ENCODE results near the gene B3GALT4. TPM values are rescaled to one million over a fixed set of nuclear protein-coding genes. Genes with fewer than 3 reads are reported as not detected.

B3GALT4 gene
- total RNA-seq, 1 donor from 2014 or later: 2.8 TPM

GRCh38 chr6:33249732-33250630 is 26.9 kb upstream of the B3GALT4 start:
- H3K36me3 Mint-ChIP-seq (ENCODE audit: low read depth): peaks cover 7% of the 10 kb centered on the region
- peaks cover 4% of the 10 kb centered on the region for H3K27me3 Mint-ChIP-seq (ENCODE audit: low read depth)
- H3K9me3 Mint-ChIP-seq: no peaks in the 10 kb centered on the region
- peak overlapping the region; percentile 86 for H3K27ac Mint-ChIP-seq (ENCODE audit: unreplicated experiment)
- TF ChIP-seq CTCF (conservative IDR thresholded peaks at IDR 0.05): no peak
- DNase-seq (ENCODE audit: low read depth, low spot score): no peak
- H3K4me3 Mint-ChIP-seq: peak overlapping the region; percentile 87
- peaks cover 34% of the 10 kb centered on the region for H3K4me1 Mint-ChIP-seq

- H3K27ac Mint-ChIP-seq (ENCODE audit: unreplicated experiment): no peak overlapping the region
- DNase-seq (ENCODE audit: low read depth, low spot score): no peak
- peaks cover 4% of the 10 kb centered on the region for H3K27me3 Mint-ChIP-seq (ENCODE audit: low read depth)
- H3K36me3 Mint-ChIP-seq (ENCODE audit: low read depth): peaks cover 8% of the 10 kb centered on the region
- no peak for TF ChIP-seq CTCF (conservative IDR thresholded peaks at IDR 0.05)
- H3K4me3 Mint-ChIP-seq: peak overlapping the region; percentile 87
- no peaks in the 10 kb centered on the region for H3K9me3 Mint-ChIP-seq
- peaks cover 34% of the 10 kb centered on the region for H3K4me1 Mint-ChIP-seq
These were observed 26.2 kb upstream of the B3GALT4 start for GRCh38 chr6:33250731-33251130.

- H3K36me3 Mint-ChIP-seq (ENCODE audit: low read depth): peaks cover 10% of the 10 kb centered on the region
- no peaks in the 10 kb centered on the region for H3K9me3 Mint-ChIP-seq
- H3K4me3 Mint-ChIP-seq: peak overlapping the region; percentile 65
- no peak overlapping the region for H3K27ac Mint-ChIP-seq (ENCODE audit: unreplicated experiment)
- peaks cover 3% of the 10 kb centered on the region for H3K27me3 Mint-ChIP-seq (ENCODE audit: low read depth)
- DNase-seq (ENCODE audit: low read depth, low spot score): no peak
- peaks cover 34% of the 10 kb centered on the region for H3K4me1 Mint-ChIP-seq
- no peak for TF ChIP-seq CTCF (conservative IDR thresholded peaks at IDR 0.05)
These were observed 25.4 kb upstream of the B3GALT4 start for GRCh38 chr6:33251395-33252012.

- H3K36me3 Mint-ChIP-seq (ENCODE audit: low read depth): peaks cover 10% of the 10 kb centered on the region
- H3K27me3 Mint-ChIP-seq (ENCODE audit: low read depth): no peaks in the 10 kb centered on the region
- peaks cover 34% of the 10 kb centered on the region for H3K4me1 Mint-ChIP-seq
- no peak for DNase-seq (ENCODE audit: low read depth, low spot score)
- no peak for TF ChIP-seq CTCF (conservative IDR thresholded peaks at IDR 0.05)
- no peak overlapping the region for H3K27ac Mint-ChIP-seq (ENCODE audit: unreplicated experiment)
- H3K9me3 Mint-ChIP-seq: no peaks in the 10 kb centered on the region
- no peak overlapping the region for H3K4me3 Mint-ChIP-seq
These were observed 24.2 kb upstream of the B3GALT4 start for GRCh38 chr6:33252759-33253158.

- no peak for TF ChIP-seq CTCF (conservative IDR thresholded peaks at IDR 0.05)
- Mint-ChIP-seq H3K36me3 (ENCODE audit: low read depth) (peaks cover 10% of the 10 kb centered on the region), H3K4me3 (no peak overlapping the region), H3K4me1 (peaks cover 16% of the 10 kb centered on the region), H3K9me3 (no peaks in the 10 kb centered on the region), H3K27me3 (ENCODE audit: low read depth) (no peaks in the 10 kb centered on the region), H3K27ac (ENCODE audit: unreplicated experiment) (no peak overlapping the region)
- DNase-seq (ENCODE audit: low read depth, low spot score): no peak
These were observed 22.3 kb upstream of the B3GALT4 start for GRCh38 chr6:33254591-33254990.
